Measurements from ENCODE around the gene STON1. TPM values are rescaled to one million over a fixed set of nuclear protein-coding genes. Genes with fewer than 3 reads are reported as not detected.
A peak's percentile ranks its signal among the peaks of the same experiment; 100 is the strongest.

The STON1 gene
- total and polyA plus RNA-seq, 2 donors (not counting 3 experiments of a cell fraction or from before 2014, with no cell fraction given) = 6.3 to 12.1 TPM

DNA sequence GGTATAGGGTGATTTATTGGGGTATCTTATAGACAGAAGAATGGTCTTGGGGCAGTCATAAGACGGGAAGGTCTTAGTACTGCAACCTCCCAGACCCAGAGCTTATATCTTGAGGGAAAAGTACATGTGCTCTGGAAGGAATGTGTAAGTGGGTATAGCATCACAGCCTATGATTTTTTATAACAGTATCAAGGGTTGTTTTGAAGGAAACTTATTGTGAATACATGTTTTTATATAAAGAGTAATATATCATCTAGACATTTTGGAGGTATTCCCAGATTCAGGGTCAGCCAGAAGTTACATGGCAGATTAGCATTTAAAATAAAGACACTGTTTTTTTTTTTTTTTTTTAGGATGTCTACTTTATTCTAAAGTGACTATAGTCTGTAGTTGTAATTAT, 47.6 kb upstream of the STON1 start:
- H3K4me2 ChIP-seq (ENCODE audit: insufficient read depth, low read length) = no peak overlapping the region
- peak overlapping the region; percentile 39 for H3K27ac ChIP-seq (ENCODE audit: insufficient read depth, low read depth, low read length)
- no peak for TF ChIP-seq POLR2AphosphoS5 (IDR thresholded peaks at IDR 0.05; ENCODE audit: insufficient read depth, low read depth, low read length)
- TF ChIP-seq GATA2 (IDR thresholded peaks at IDR 0.05; ENCODE audit: insufficient read depth, insufficient read length, low read depth, low read length) = no peak
- TF ChIP-seq EZH2 (IDR thresholded peaks at IDR 0.05; ENCODE audit: borderline replicate concordance, low read depth, low read length, severe bottlenecking) = no peak
- TF ChIP-seq, protein P1, sequence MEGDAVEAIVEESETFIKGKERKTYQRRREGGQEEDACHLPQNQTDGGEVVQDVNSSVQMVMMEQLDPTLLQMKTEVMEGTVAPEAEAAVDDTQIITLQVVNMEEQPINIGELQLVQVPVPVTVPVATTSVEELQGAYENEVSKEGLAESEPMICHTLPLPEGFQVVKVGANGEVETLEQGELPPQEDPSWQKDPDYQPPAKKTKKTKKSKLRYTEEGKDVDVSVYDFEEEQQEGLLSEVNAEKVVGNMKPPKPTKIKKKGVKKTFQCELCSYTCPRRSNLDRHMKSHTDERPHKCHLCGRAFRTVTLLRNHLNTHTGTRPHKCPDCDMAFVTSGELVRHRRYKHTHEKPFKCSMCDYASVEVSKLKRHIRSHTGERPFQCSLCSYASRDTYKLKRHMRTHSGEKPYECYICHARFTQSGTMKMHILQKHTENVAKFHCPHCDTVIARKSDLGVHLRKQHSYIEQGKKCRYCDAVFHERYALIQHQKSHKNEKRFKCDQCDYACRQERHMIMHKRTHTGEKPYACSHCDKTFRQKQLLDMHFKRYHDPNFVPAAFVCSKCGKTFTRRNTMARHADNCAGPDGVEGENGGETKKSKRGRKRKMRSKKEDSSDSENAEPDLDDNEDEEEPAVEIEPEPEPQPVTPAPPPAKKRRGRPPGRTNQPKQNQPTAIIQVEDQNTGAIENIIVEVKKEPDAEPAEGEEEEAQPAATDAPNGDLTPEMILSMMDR (IDR thresholded peaks at IDR 0.05; ENCODE audit: extremely low read depth in 1 of 2, insufficient read depth in 1 of 2, low read depth in 1 of 2, low read length in 2 of 2) = no peak
- no peak for TF ChIP-seq MYC (IDR thresholded peaks at IDR 0.05; ENCODE audit: low read depth, low read length)
- TF ChIP-seq POLR2A (IDR thresholded peaks at IDR 0.05; ENCODE audit: low read depth, low read length) = no peak
- no peak for TF ChIP-seq JUN (IDR thresholded peaks at IDR 0.05; ENCODE audit: borderline replicate concordance, insufficient read depth, insufficient read length, low read depth)
- TF ChIP-seq, protein P2, sequence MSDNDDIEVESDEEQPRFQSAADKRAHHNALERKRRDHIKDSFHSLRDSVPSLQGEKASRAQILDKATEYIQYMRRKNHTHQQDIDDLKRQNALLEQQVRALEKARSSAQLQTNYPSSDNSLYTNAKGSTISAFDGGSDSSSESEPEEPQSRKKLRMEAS (IDR thresholded peaks at IDR 0.05; ENCODE audit: insufficient read depth, insufficient read length) = no peak
- no peak for TF ChIP-seq FOS (IDR thresholded peaks at IDR 0.05; ENCODE audit: borderline replicate concordance, insufficient read depth, low read length)
- no peaks in the 10 kb centered on the region for H3K9me3 ChIP-seq (replicated peaks; ENCODE audit: control insufficient read depth, insufficient read depth, low read length)
- peaks cover 10% of the 10 kb centered on the region for H3K4me1 ChIP-seq (ENCODE audit: control insufficient read depth, extremely low read depth, insufficient read depth, low read length)
- intact Hi-C loops (cut with micrococcal nuclease) = loop anchor here (5.0 kb wide), 1 partner anchor 615 kb away; no protein-coding TSS in a partner anchor
- FAIRE-seq (peak; percentile 42), DNase-seq (ENCODE audit: low read depth, low spot score) (peak; percentile 97)
- no peak overlapping the region for H3K9ac ChIP-seq (replicated peaks; ENCODE audit: extremely low read depth, insufficient read depth, low read length)
- dilution Hi-C loops (cut with MboI; ENCODE audit: extremely low pct_ligation_motif_present, low sequenced_read_pairs) = no loop called here
- ChIA-PET CTCF (interaction anchor here (0.5 to 2.2 kb wide), 9 partner anchors 9 to 379 kb away, joined by 3 to 20 read pairs (median 4); no protein-coding TSS in a partner anchor), POLR2A (interaction anchor here (0.7 kb wide), 1 partner anchor 1138 kb away, joined by 7 read pairs; no protein-coding TSS in a partner anchor)
- no TSS peak for BruUV-seq (replicated peaks)
- no peaks in the 10 kb centered on the region for H3K9me1 ChIP-seq (replicated peaks; ENCODE audit: control insufficient read depth, extremely low read depth, insufficient read depth, low read length)
- H2AFZ ChIP-seq (ENCODE audit: low read depth, low read length) = no peak overlapping the region
- H3K36me3 ChIP-seq (ENCODE audit: control insufficient read depth in 2 of 2, extremely low read depth in 1 of 2, insufficient read depth in 2 of 2, low read length in 2 of 2) = peaks cover 0 to under 1% of the 10 kb centered on the region in 2 experiments
- H4K20me1 ChIP-seq (replicated peaks; ENCODE audit: control insufficient read depth, extremely low read depth, insufficient read depth, low read length) = no peaks in the 10 kb centered on the region
- no peaks in the 10 kb centered on the region for H3K27me3 ChIP-seq (ENCODE audit: control insufficient read depth in 2 of 2, insufficient read depth in 2 of 2, low read length in 2 of 2)
- no peaks in the 10 kb centered on the region for H3K79me2 ChIP-seq (ENCODE audit: control insufficient read depth, insufficient read depth, low read length)
- no peak overlapping the region for H3K4me3 ChIP-seq (replicated peaks in 1 of 3; ENCODE audit: insufficient read depth in 1 of 3, low read depth in 1 of 3, low read length in 3 of 3)

Data from endothelial cell of umbilical vein (primary cell).